SU-DHL-6 (cell line): ENCODE measurements around the gene SPEN.
"Not testable (repeated sequence)": the region's sequence is repeated elsewhere in the genome, so short reads cannot be mapped to it uniquely, and the experiment has no call there.

Source experiments
- H2AFZ ChIP-seq: fragments of 200-600 bp; sonication (generic); 2 replicates; pipeline ENCODE4 v1.6.1; 2014; ENCODE audit warnings: low read depth, mild to moderate bottlenecking, moderate library complexity, mixed read lengths, antibody characterized with exemption, low read length; ENCODE audit not compliant: severe bottlenecking
- H3F3A ChIP-seq: fragments of 200-600 bp; shearing (Covaris generic); 2 replicates; pipeline ENCODE4 v1.6.0; 2016; ENCODE audit warnings: antibody characterized with exemption, mild to moderate bottlenecking; ENCODE audit not compliant: insufficient read depth
- H3K27ac ChIP-seq: fragments of 200-600 bp; sonication (generic); 2 replicates; pipeline ENCODE4 v1.5.1; 2016; ENCODE audit warnings: low read depth, mild to moderate bottlenecking, low read length, moderate library complexity, mixed read lengths
- H3K27me3 ChIP-seq: fragments of 200-600 bp; sonication (generic), shearing (Covaris generic); 2 replicates; pipeline ENCODE4 v1.6.0; 2014; ENCODE audit warnings: mild to moderate bottlenecking, low read length
- H3K36me3 ChIP-seq: fragments of 200-600 bp; sonication (generic); 2 replicates; pipeline ENCODE4 v1.6.1; 2014; ENCODE audit warnings: mild to moderate bottlenecking, low read length, mixed read lengths
- H3K4me2 ChIP-seq: fragments of 300-600, 200-600 bp; shearing (Covaris generic), sonication (generic); 2 replicates; pipeline ENCODE4 v1.6.0; 2014; ENCODE audit warnings: low read length, low read depth, mild to moderate bottlenecking; ENCODE audit not compliant: poor library complexity, severe bottlenecking
- H3K4me3 ChIP-seq: fragments of 200-600 bp; sonication (generic); 2 replicates; pipeline ENCODE4 v1.5.1; 2014; ENCODE audit warnings: antibody characterized with exemption, low read length, mild to moderate bottlenecking, mixed read lengths; ENCODE audit not compliant: insufficient read depth, poor library complexity, severe bottlenecking
- H3K79me2 ChIP-seq: fragments of 200-600 bp; sonication (generic); 2 replicates; pipeline ENCODE4 v1.6.1; 2014; ENCODE audit warnings: mild to moderate bottlenecking, low read length, moderate library complexity; ENCODE audit not compliant: insufficient read depth
- H3K9ac ChIP-seq: fragments of 200-600 bp; sonication (generic); 2 replicates; pipeline ENCODE4 v1.7.0; 2014; ENCODE audit warnings: mild to moderate bottlenecking, low read length
- H3K9me2 ChIP-seq: fragments of 200-600 bp; sonication (generic); replicated peaks from 2 replicates; pipeline ENCODE4 v1.6.1; 2014; ENCODE audit warnings: low read length; ENCODE audit not compliant: insufficient read depth
- H3K9me3 ChIP-seq: fragments of 200-600 bp; sonication (generic); 2 replicates; pipeline ENCODE4 v1.6.1; 2014; ENCODE audit warnings: low read length, mixed read lengths; ENCODE audit not compliant: insufficient read depth
- H4K20me1 ChIP-seq: fragments of 200-600 bp; sonication (generic); 2 replicates; pipeline ENCODE4 v1.6.1; 2014; ENCODE audit warnings: low read depth, mild to moderate bottlenecking, antibody characterized with exemption, low read length, moderate library complexity, mixed read lengths
- EZH2phosphoT487 ChIP-seq: fragments of 200-600 bp; sonication (generic), shearing (Covaris generic); conservative IDR thresholded peaks from 2 replicates; pipeline ENCODE4 v1.6.1; 2018; ENCODE audit warnings: mild to moderate bottlenecking, antibody characterized with exemption, low read length, moderate library complexity, mixed read lengths
- TF ChIP-seq, protein P1 (sequence below): fragments of 200-600 bp; sonication (generic); IDR thresholded peaks from one replicate; pipeline ENCODE4 v1.5.1; 2017; ENCODE audit warnings: antibody characterized with exemption, mild to moderate bottlenecking, low read length, moderate library complexity; ENCODE audit not compliant: insufficient read depth, poor library complexity, severe bottlenecking

Gene SPEN

DNA sequence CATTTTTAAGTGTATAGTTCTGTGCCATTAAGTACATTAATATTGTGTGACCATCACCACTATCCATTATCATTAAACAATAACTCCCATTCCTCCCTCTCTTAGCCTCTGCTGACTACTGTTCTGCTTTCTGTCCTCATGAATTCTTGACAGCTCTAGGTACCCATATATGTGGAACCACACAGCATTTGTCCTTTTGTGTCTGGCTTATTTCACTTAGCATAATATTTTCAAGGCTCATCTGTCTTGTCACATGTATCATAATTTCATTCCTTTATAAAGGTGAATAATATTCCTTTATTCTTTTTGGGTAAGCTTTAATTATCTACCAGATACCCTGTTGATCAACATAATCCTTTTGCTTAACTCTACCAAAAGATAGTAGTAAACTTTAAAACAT lies 47.7 kb downstream of the SPEN start:
- no peak overlapping the region for H3K4me3 ChIP-seq
- H3K27me3 ChIP-seq: no peaks in the 10 kb centered on the region
- H2AFZ ChIP-seq: no peak overlapping the region
- H3K27ac ChIP-seq: no peak overlapping the region
- no peaks in the 10 kb centered on the region for H3K9me2 ChIP-seq
- no peaks in the 10 kb centered on the region for H3K9me3 ChIP-seq
- H4K20me1 ChIP-seq: peaks cover 21% of the 10 kb centered on the region
- no peak overlapping the region for H3K4me2 ChIP-seq
- no peak overlapping the region for H3K9ac ChIP-seq
- peaks cover 9% of the 10 kb centered on the region; the same call in 1 of the 2 replicates for H3F3A ChIP-seq
- TF ChIP-seq EZH2phosphoT487: no peak
- TF ChIP-seq, protein P1, sequence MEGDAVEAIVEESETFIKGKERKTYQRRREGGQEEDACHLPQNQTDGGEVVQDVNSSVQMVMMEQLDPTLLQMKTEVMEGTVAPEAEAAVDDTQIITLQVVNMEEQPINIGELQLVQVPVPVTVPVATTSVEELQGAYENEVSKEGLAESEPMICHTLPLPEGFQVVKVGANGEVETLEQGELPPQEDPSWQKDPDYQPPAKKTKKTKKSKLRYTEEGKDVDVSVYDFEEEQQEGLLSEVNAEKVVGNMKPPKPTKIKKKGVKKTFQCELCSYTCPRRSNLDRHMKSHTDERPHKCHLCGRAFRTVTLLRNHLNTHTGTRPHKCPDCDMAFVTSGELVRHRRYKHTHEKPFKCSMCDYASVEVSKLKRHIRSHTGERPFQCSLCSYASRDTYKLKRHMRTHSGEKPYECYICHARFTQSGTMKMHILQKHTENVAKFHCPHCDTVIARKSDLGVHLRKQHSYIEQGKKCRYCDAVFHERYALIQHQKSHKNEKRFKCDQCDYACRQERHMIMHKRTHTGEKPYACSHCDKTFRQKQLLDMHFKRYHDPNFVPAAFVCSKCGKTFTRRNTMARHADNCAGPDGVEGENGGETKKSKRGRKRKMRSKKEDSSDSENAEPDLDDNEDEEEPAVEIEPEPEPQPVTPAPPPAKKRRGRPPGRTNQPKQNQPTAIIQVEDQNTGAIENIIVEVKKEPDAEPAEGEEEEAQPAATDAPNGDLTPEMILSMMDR: no peak
- peaks cover 100% of the 10 kb centered on the region for H3K79me2 ChIP-seq
- no peaks in the 10 kb centered on the region; the same call in 1 of the 2 replicates for H3K36me3 ChIP-seq

DNA sequence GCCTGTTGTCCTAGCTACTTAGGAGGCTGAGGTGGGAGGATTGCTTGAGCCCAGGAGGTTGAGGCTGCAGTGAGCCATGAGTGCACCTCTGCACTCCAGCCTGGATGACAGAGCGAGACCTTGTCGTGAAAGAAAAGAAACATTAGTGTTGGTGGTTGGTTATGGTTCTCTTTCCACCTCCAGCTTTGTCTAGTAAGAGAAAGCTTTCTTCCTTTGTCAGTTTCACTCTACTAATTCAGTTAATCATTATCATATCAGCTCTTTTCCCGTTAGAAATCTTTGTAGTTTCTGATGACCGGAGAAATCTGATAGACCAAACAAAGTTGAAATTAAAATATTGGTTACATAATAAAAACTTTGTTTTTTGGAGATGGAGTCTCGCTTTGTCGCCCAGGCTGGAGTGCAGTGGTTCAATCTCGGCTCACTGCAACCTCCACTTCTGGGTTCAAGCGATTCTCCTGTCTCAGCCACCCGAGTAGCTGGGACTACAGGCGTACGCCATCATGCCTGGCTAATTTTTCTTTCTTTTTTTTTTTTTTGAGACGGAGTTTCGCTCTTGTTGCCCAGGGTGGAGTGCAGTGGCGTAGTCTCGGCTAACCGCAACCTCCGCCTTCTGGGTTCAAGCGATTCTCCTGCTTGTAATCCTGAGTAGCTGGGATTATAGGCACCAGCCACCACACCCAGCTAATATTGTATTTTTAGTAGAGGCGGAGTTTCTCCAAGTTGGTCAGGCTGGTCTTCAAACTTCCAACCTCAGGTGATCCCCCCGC lies 49.5 kb downstream of the SPEN start:
- H3K27ac ChIP-seq, H3K9me3 ChIP-seq, H3K36me3 ChIP-seq: not testable (repeated sequence)

DNA sequence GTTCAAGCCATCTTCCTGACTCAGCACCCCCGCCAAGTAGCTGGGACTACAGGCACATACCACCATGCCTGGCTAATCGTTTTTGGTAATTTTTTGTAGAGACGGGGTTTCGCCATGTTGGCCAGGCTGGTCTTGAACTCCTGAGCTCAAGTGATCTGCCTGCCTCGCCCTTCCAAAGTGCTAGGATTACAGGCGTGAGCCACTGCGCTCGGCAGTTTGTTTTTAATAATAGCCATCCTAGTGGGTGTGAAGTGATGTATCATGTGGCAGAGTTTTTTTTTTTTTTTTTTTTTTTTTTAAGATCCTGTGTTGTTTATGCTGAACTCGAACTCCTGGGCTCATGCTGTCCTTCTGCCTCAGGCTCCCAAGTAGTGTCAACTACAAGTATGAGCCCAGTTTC lies 51.8 kb downstream of the SPEN start:
- H3K9me3 ChIP-seq: no peaks in the 10 kb centered on the region
- no peaks in the 10 kb centered on the region for H3K36me3 ChIP-seq
- no peaks in the 10 kb centered on the region for H3K27me3 ChIP-seq
- H3K79me2 ChIP-seq: peaks cover 100% of the 10 kb centered on the region
- H3K4me2 ChIP-seq: no peak overlapping the region
- no peak overlapping the region for H3K9ac ChIP-seq
- H4K20me1 ChIP-seq: peaks cover 34% of the 10 kb centered on the region
- no peak overlapping the region for H2AFZ ChIP-seq
- H3F3A ChIP-seq: peaks cover 9% of the 10 kb centered on the region; the same call in 1 of the 2 replicates
- no peak overlapping the region for H3K4me3 ChIP-seq
- no peak overlapping the region for H3K27ac ChIP-seq
- no peaks in the 10 kb centered on the region for H3K9me2 ChIP-seq
- TF ChIP-seq, protein P1: no peak
- no peak for TF ChIP-seq EZH2phosphoT487

More for the DNA sequence above, 49.5 kb downstream of the SPEN start:
- not testable (repeated sequence) for H3K4me2 ChIP-seq, H3K9ac ChIP-seq, H3K9me2 ChIP-seq, H2AFZ ChIP-seq, H3K27me3 ChIP-seq, H3K4me3 ChIP-seq, H3F3A ChIP-seq
- Histone ChIP-seq H4K20me1 (peaks cover 20% of the 10 kb centered on the region), H3K79me2 (peaks cover 100% of the 10 kb centered on the region)

DNA sequence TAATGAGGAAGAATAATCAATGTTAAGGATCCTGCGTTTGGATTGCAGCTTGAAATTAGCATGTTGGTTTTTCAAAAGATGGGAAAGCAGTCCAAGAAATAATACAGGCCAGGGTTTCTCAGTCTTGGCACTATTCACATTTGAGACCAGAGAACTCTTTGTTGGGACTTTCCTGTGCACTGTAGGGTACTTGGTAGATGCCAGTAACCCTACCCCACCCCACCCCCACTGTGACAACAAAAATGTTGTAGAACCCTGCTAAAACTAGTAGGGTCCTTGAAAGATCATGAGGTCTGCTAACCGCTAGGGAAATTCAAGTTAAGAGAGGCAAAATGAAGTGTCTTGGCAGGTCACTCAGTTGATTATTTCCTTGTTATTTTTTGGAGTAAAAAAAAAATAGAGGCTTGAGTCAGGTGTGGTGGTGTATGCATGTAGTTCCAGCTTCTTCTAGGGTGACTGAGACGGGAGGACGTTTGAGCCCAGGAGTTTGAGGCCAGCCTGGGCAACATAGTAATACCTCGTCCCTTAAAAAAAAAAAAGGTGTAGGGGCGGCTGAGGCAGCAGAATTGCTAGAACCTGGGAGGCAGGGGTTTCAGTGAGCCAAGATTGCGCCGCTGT lies 53.3 kb downstream of the SPEN start:
- Histone ChIP-seq H3K9me2 (no peaks in the 10 kb centered on the region), H3K4me2 (no peak overlapping the region), H3K27me3 (no peaks in the 10 kb centered on the region), H4K20me1 (peaks cover 40% of the 10 kb centered on the region), H3K79me2 (peaks cover 99% of the 10 kb centered on the region), H2AFZ (no peak overlapping the region), H3K9ac (no peak overlapping the region), H3K4me3 (no peak overlapping the region), H3K27ac (no peak overlapping the region), H3F3A (peaks cover 9% of the 10 kb centered on the region; the same call in 1 of the 2 replicates), H3K36me3 (peaks cover 2% of the 10 kb centered on the region; the same call in 1 of the 2 replicates), H3K9me3 (no peaks in the 10 kb centered on the region)
- TF ChIP-seq, protein P1: no peak
- no peak for TF ChIP-seq EZH2phosphoT487
